Fibroblast of skin of right quadriceps (primary cell): ENCODE results near the gene ARFGAP1.
A peak's percentile ranks its signal among the peaks of the same experiment; 100 is the strongest.

Experiments
- DNase-seq: peaks from one replicate; pipeline ENCODE4 v3.0.0-alpha.2; 2013

ARFGAP1 gene

GRCh38 chr20:63261060-63261794 lies 11.4 kb upstream of the ARFGAP1 start:
- DNase-seq: no peak

GRCh38 chr20:63261795-63262528 lies 10.7 kb upstream of the ARFGAP1 start:
- DNase-seq: no peak

- DNase-seq: no peak
Observed at GRCh38 chr20:63262836-63263235, 9.8 kb upstream of the ARFGAP1 start.

- DNase-seq: no peak
Observed at GRCh38 chr20:63264000-63264399, 8.6 kb upstream of the ARFGAP1 start.

GRCh38 chr20:63264519-63264918 lies 8.1 kb upstream of the ARFGAP1 start:
- peak; percentile 34 for DNase-seq

- peak; percentile 34 for DNase-seq
Observed at GRCh38 chr20:63265891-63266515, 6.6 kb upstream of the ARFGAP1 start.

- DNase-seq: no peak
Observed at GRCh38 chr20:63267691-63268090, 4.9 kb upstream of the ARFGAP1 start.

- no peak for DNase-seq
Observed at GRCh38 chr20:63268256-63268655, 4.4 kb upstream of the ARFGAP1 start.

- no peak for DNase-seq
Observed at GRCh38 chr20:63268671-63269439, 3.8 kb upstream of the ARFGAP1 start.

GRCh38 chr20:63269724-63270123 lies 2.9 kb upstream of the ARFGAP1 start:
- no peak for DNase-seq

- no peak for DNase-seq
Observed at GRCh38 chr20:63270606-63271325, 1.8 kb upstream of the ARFGAP1 start.

- no peak for DNase-seq
Observed at GRCh38 chr20:63273059-63273579, 506 bp downstream of the ARFGAP1 start.

- peak; percentile 68 for DNase-seq
Observed at GRCh38 chr20:63273635-63274380, 1.2 kb downstream of the ARFGAP1 start.

GRCh38 chr20:63274381-63275228 lies 2.0 kb downstream of the ARFGAP1 start:
- DNase-seq: no peak

- no peak for DNase-seq
Observed at GRCh38 chr20:63275825-63276224, 3.2 kb downstream of the ARFGAP1 start.

- DNase-seq: no peak
Observed at GRCh38 chr20:63276956-63277355, 4.3 kb downstream of the ARFGAP1 start.

GRCh38 chr20:63277466-63278272 lies 5.1 kb downstream of the ARFGAP1 start:
- DNase-seq: no peak

GRCh38 chr20:63278661-63279060 lies 6.0 kb downstream of the ARFGAP1 start:
- DNase-seq: no peak

GRCh38 chr20:63279931-63280330 lies 7.3 kb downstream of the ARFGAP1 start:
- no peak for DNase-seq

- DNase-seq: no peak
Observed at GRCh38 chr20:63280371-63280770, 7.8 kb downstream of the ARFGAP1 start.
